ENCODE results near the gene C14orf93. TPM values are rescaled to one million over a fixed set of nuclear protein-coding genes. Genes with fewer than 3 reads are reported as not detected.

Gene C14orf93
- total RNA-seq, 4 donors from 2014 or later: 7.2 to 18.6 (median 10.4) TPM

GRCh38 chr14:23013054-23013748 is 3.3 kb upstream of the C14orf93 start:
- intact Hi-C loops (cut with DNase I; ENCODE audit: low total_unique reads): no loop called here
- Histone ChIP-seq H3K36me3 (no peaks in the 10 kb centered on the region), H3K27ac (no peak overlapping the region), H3K4me1 (no peaks in the 10 kb centered on the region), H3K9me3 (no peaks in the 10 kb centered on the region), H3K27me3 (no peaks in the 10 kb centered on the region), H3K4me3 (no peak overlapping the region)
- TF ChIP-seq POLR2A (IDR thresholded peaks at IDR 0.05) (no peak), CTCF (IDR thresholded peaks at IDR 0.05) (no peak)
- no peak for DNase-seq

GRCh38 chr14:23009483-23009938 is 432 bp downstream of the C14orf93 start:
- no peaks in the 10 kb centered on the region for H3K27me3 ChIP-seq
- H3K36me3 ChIP-seq: no peaks in the 10 kb centered on the region
- DNase-seq: no peak
- H3K4me3 ChIP-seq: peak overlapping the region; percentile 31 to 57
- H3K9me3 ChIP-seq: no peaks in the 10 kb centered on the region
- no peak for TF ChIP-seq POLR2A (IDR thresholded peaks at IDR 0.05)
- no peak for TF ChIP-seq CTCF (IDR thresholded peaks at IDR 0.05)
- H3K27ac ChIP-seq: peak overlapping the region; percentile 91 to 94
- intact Hi-C loops (cut with DNase I; ENCODE audit: low total_unique reads): no loop called here
- H3K4me1 ChIP-seq: no peaks in the 10 kb centered on the region

- no peaks in the 10 kb centered on the region for H3K9me3 ChIP-seq
- no peak overlapping the region for H3K27ac ChIP-seq
- TF ChIP-seq POLR2A (IDR thresholded peaks at IDR 0.05) (no peak), CTCF (IDR thresholded peaks at IDR 0.05) (no peak)
- intact Hi-C loops (cut with DNase I; ENCODE audit: low total_unique reads): no loop called here
- no peaks in the 10 kb centered on the region for H3K4me1 ChIP-seq
- H3K27me3 ChIP-seq: no peaks in the 10 kb centered on the region
- H3K36me3 ChIP-seq: no peaks in the 10 kb centered on the region
- DNase-seq: no peak
- H3K4me3 ChIP-seq: no peak overlapping the region
These were observed 1.1 kb downstream of the C14orf93 start for GRCh38 chr14:23008831-23009230.

GRCh38 chr14:23006544-23007419 is 3.2 kb downstream of the C14orf93 start:
- TF ChIP-seq CTCF (IDR thresholded peaks at IDR 0.05) (no peak), POLR2A (IDR thresholded peaks at IDR 0.05) (peak; percentile 86 to 92)

GRCh38 chr14:23006188-23006534 is 3.8 kb downstream of the C14orf93 start:
- TF ChIP-seq CTCF (IDR thresholded peaks at IDR 0.05): no peak
- no peak for TF ChIP-seq POLR2A (IDR thresholded peaks at IDR 0.05)
- no peaks in the 10 kb centered on the region for H3K27me3 ChIP-seq
- H3K4me3 ChIP-seq: peak overlapping the region; percentile 68 to 72
- no peak for DNase-seq
- no peaks in the 10 kb centered on the region for H3K9me3 ChIP-seq
- H3K4me1 ChIP-seq: no peaks in the 10 kb centered on the region
- intact Hi-C loops (cut with DNase I; ENCODE audit: low total_unique reads): no loop called here
- H3K36me3 ChIP-seq: no peaks in the 10 kb centered on the region
- peak overlapping the region; percentile 93 to 97 for H3K27ac ChIP-seq

More at GRCh38 chr14:23006544-23007419, 3.2 kb downstream of the C14orf93 start:
- DNase-seq: peak; percentile 96 to 97
- Histone ChIP-seq H3K27me3 (no peaks in the 10 kb centered on the region), H3K4me3 (peak overlapping the region; percentile 68 to 72), H3K9me3 (no peaks in the 10 kb centered on the region), H3K27ac (peak overlapping the region; percentile 93 to 97), H3K36me3 (no peaks in the 10 kb centered on the region), H3K4me1 (no peaks in the 10 kb centered on the region)
- intact Hi-C loops (cut with DNase I; ENCODE audit: low total_unique reads): no loop called here

Measured in uterus (tissue), 4 donors.